Endothelial cell of umbilical vein (primary cell): ENCODE results near the gene FOXJ2.

ENCODE experiments used
- EZH2 ChIP-seq: IDR thresholded peaks from 2 replicates; pipeline ENCODE4 v1.6.1; 2012; ENCODE audit warnings: borderline replicate concordance, low read depth, mild to moderate bottlenecking, moderate library complexity, low read length, inconsistent platforms; ENCODE audit not compliant: severe bottlenecking
- FOS ChIP-seq: IDR thresholded peaks from 2 replicates; pipeline ENCODE4 v1.6.1; 2011; ENCODE audit warnings: mild to moderate bottlenecking, low read length, moderate library complexity, borderline replicate concordance; ENCODE audit not compliant: insufficient read depth
- GATA2 ChIP-seq: IDR thresholded peaks from 2 replicates; pipeline ENCODE4 v1.7.0; 2011; ENCODE audit warnings: low read depth, mild to moderate bottlenecking, moderate library complexity, mixed read lengths, low read length; ENCODE audit not compliant: insufficient read length, insufficient read depth
- JUN ChIP-seq: IDR thresholded peaks from 2 replicates; pipeline ENCODE4 v1.6.1; 2011; ENCODE audit warnings: borderline replicate concordance, low read depth; ENCODE audit not compliant: insufficient read length, insufficient read depth
- MYC ChIP-seq: IDR thresholded peaks from one replicate; pipeline ENCODE4 v1.6.1; 2011; ENCODE audit warnings: mild to moderate bottlenecking, low read depth, low read length
- POLR2A ChIP-seq: IDR thresholded peaks from 2 replicates; pipeline ENCODE4 v1.6.1; 2012; ENCODE audit warnings: low read depth, mild to moderate bottlenecking, control low read depth, low read length
- POLR2AphosphoS5 ChIP-seq: IDR thresholded peaks from 2 replicates; pipeline ENCODE4 v1.6.1; 2012; ENCODE audit warnings: low read depth, mild to moderate bottlenecking, control low read depth, low read length, moderate library complexity; ENCODE audit not compliant: insufficient read depth
- TF ChIP-seq, protein P1 (sequence below), 2 donors: IDR thresholded peaks; 1 replicate in 1 of 2; 2 replicates in 1 of 2; pipeline ENCODE4 v1.5.1; 2011; ENCODE audit warnings: low read length in 2 of 2, mild to moderate bottlenecking in 2 of 2, moderate library complexity in 2 of 2, control low read depth in 1 of 2, inconsistent platforms in 1 of 2, low read depth in 1 of 2; ENCODE audit not compliant: insufficient read depth in 1 of 2; ENCODE audit errors: extremely low read depth in 1 of 2
- TF ChIP-seq, protein P2 (sequence below): IDR thresholded peaks from 2 replicates; pipeline ENCODE4 v1.6.1; 2011; ENCODE audit not compliant: insufficient read depth, insufficient read length

DNA sequence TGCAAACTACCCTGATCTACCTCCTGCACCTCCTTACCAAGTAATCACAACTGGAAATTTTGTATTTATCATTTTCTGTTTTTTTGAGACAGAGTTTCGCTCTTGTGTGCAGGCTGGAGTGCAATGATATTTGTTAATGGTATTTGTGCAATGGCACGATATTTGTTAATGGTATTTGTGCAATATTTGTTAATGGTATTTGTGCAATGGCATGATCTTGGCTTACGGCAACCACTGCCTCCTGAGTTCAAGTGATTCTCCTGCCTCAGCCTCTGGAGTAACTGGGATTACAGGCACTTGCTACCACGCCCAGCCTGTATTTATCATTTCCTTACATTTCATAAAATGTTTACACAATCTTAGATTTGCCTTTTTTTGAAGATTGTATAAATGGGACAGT is 43.9 kb downstream of the FOXJ2 start:
- TF ChIP-seq, protein P1, sequence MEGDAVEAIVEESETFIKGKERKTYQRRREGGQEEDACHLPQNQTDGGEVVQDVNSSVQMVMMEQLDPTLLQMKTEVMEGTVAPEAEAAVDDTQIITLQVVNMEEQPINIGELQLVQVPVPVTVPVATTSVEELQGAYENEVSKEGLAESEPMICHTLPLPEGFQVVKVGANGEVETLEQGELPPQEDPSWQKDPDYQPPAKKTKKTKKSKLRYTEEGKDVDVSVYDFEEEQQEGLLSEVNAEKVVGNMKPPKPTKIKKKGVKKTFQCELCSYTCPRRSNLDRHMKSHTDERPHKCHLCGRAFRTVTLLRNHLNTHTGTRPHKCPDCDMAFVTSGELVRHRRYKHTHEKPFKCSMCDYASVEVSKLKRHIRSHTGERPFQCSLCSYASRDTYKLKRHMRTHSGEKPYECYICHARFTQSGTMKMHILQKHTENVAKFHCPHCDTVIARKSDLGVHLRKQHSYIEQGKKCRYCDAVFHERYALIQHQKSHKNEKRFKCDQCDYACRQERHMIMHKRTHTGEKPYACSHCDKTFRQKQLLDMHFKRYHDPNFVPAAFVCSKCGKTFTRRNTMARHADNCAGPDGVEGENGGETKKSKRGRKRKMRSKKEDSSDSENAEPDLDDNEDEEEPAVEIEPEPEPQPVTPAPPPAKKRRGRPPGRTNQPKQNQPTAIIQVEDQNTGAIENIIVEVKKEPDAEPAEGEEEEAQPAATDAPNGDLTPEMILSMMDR (IDR thresholded peaks at IDR 0.05; ENCODE audit: extremely low read depth in 1 of 2, insufficient read depth in 1 of 2, low read depth in 1 of 2, low read length in 2 of 2), result no peak
- no peak for TF ChIP-seq FOS
- TF ChIP-seq POLR2A, result no peak
- no peak for TF ChIP-seq GATA2
- TF ChIP-seq, protein P2, sequence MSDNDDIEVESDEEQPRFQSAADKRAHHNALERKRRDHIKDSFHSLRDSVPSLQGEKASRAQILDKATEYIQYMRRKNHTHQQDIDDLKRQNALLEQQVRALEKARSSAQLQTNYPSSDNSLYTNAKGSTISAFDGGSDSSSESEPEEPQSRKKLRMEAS, result no peak
- no peak for TF ChIP-seq POLR2AphosphoS5
- TF ChIP-seq EZH2, result no peak
- TF ChIP-seq MYC, result no peak
- TF ChIP-seq JUN, result no peak
